ENCODE measurements around the gene STARD10.

DNA sequence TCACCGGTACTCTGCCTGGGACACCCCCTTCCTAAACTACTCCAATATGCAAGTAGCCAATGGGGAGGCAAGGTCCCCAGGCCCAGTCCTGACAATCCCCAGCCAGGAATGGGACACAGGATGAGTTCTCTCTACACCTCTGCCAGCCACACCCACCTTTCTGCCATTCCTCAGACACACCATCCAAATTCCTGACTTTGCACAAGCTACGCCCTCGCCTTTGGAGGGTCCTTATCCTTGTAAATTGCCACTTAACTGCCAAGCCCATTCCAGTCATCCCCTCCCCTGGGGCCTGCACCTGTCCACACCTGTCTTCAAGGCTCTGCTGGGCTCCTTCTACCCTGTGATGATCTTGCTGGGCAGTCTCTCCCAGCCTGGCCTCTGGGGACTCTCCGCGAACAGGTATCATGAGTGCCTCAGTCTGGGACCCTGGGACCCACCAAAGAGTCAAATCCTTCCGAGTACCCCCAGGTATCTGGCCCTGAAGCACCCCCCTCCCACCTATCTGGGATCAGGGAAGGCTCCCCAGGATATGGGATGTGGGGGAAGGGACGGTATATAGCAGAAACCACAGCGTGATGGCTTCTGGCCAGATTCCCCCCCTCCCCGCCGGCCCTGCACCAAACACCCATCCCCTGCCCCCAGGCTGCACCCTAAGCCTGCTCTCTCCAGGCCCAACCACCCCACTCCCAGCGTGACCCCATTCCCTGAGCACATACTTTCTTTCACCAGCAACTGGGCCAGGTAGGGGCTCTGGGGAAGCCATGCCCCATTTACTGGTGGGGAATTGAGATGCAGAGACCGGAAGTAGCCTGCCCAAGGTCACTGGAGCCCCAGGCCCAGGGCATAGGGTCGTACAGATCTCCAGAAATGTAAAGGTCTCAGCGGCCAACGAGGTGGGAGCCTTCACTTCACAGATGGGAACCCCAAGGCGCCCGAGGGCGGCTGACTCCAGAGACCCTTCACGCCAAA lies 42.4 kb downstream of the STARD10 start:
- TF ChIP-seq, protein P1, sequence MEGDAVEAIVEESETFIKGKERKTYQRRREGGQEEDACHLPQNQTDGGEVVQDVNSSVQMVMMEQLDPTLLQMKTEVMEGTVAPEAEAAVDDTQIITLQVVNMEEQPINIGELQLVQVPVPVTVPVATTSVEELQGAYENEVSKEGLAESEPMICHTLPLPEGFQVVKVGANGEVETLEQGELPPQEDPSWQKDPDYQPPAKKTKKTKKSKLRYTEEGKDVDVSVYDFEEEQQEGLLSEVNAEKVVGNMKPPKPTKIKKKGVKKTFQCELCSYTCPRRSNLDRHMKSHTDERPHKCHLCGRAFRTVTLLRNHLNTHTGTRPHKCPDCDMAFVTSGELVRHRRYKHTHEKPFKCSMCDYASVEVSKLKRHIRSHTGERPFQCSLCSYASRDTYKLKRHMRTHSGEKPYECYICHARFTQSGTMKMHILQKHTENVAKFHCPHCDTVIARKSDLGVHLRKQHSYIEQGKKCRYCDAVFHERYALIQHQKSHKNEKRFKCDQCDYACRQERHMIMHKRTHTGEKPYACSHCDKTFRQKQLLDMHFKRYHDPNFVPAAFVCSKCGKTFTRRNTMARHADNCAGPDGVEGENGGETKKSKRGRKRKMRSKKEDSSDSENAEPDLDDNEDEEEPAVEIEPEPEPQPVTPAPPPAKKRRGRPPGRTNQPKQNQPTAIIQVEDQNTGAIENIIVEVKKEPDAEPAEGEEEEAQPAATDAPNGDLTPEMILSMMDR (conservative IDR thresholded peaks at IDR 0.05; ENCODE audit: low read length): no peak
- no peak for TF ChIP-seq EZH2phosphoT487 (IDR thresholded peaks at IDR 0.05; ENCODE audit: borderline replicate concordance, low read depth, low read length)

Measured in OCI-LY7 (cell line).